Natural killer cell (primary cell): ENCODE measurements around the gene PDE9A. TPM values are rescaled to one million over a fixed set of nuclear protein-coding genes. Genes with fewer than 3 reads are reported as not detected.
A peak's percentile ranks its signal among the peaks of the same experiment; 100 is the strongest.

Source experiments
- ATAC-seq, 3 donors: fragments of 150-1000 bp in 2 of 3; fragments of 200-7000 bp in 1 of 3; cut with Tn5 transposase; 1 replicate in 1 of 3; 2 replicates in 2 of 3; pipeline ENCODE4 v1.10.0; 2021; ENCODE audit warnings: mild to moderate bottlenecking in 2 of 3, moderate library complexity in 2 of 3
- DNase-seq, 2 donors: peaks; one replicate each; pipeline versions ENCODE4 v3.0.0 to v3.0.0-alpha.2; 2013 to 2021; ENCODE audit warnings: mixed read lengths in 1 of 2
- H3K27ac ChIP-seq: one replicate; pipeline ENCODE4 v1.5.1; 2013; ENCODE audit warnings: mild to moderate bottlenecking, low read length
- H3K27me3 ChIP-seq: one replicate; pipeline ENCODE4 v1.6.1; 2013; ENCODE audit warnings: low read length; ENCODE audit not compliant: control insufficient read depth, insufficient read depth
- H3K36me3 ChIP-seq: one replicate; pipeline ENCODE4 v1.6.1; 2013; ENCODE audit warnings: low read length; ENCODE audit not compliant: control insufficient read depth, insufficient read depth
- H3K4me1 ChIP-seq: one replicate; pipeline ENCODE4 v1.6.1; 2013; ENCODE audit warnings: low read length; ENCODE audit not compliant: control insufficient read depth, insufficient read depth
- H3K4me3 ChIP-seq: one replicate; pipeline ENCODE4 v1.5.1; 2013; ENCODE audit warnings: low read length
- H3K9me3 ChIP-seq: one replicate; pipeline ENCODE4 v1.6.1; 2013; ENCODE audit warnings: low read length; ENCODE audit not compliant: control insufficient read depth, insufficient read depth
- H3K27ac Mint-ChIP-seq, 2 donors: one replicate each; pipeline ENCODE4 v1.8.0; 2022; ENCODE audit warnings: mild to moderate bottlenecking in 2 of 2, mixed read lengths in 2 of 2, moderate library complexity in 1 of 2
- H3K27me3 Mint-ChIP-seq, 2 donors: one replicate each; pipeline ENCODE4 v1.8.0; 2022; ENCODE audit warnings: low read depth in 2 of 2, mixed read lengths in 2 of 2
- H3K36me3 Mint-ChIP-seq: one replicate; pipeline ENCODE4 v1.8.0; 2022; ENCODE audit warnings: mixed read lengths
- H3K4me1 Mint-ChIP-seq, 2 donors: one replicate each; pipeline ENCODE4 v1.8.0; 2022; ENCODE audit warnings: mixed read lengths in 2 of 2
- H3K4me3 Mint-ChIP-seq: one replicate; pipeline ENCODE4 v1.8.0; 2022; ENCODE audit warnings: mild to moderate bottlenecking, moderate library complexity, mixed read lengths
- H3K9me3 Mint-ChIP-seq, 2 donors: one replicate each; pipeline ENCODE4 v1.8.0; 2022; ENCODE audit warnings: mixed read lengths in 2 of 2
- WGBS: methylation state at CpG from one replicate; pipeline ENCODE4 v1.1.7; 2013; ENCODE audit warnings: missing lambda C conversion rate; ENCODE audit not compliant: insufficient coverage; 5-methylcytosine and 5-hydroxymethylcytosine counted together
- intact Hi-C: fragments of 100-400 bp; cut with micrococcal nuclease; formaldehyde crosslinking; loops from one replicate; pipeline ENCODE4 v1.14.2; 2022
- total RNA-seq, 4 donors: library from RNA; stranded (reverse); fragments of 120-200 nt in 1 of 4; gene quantifications; one replicate each; pipeline versions ENCODE4 v1.2.3 to v1.2.4, GENCODE V29; 2013 to 2022
- TF ChIP-seq, protein P1 (sequence below): fragments of 200-600 bp; IDR thresholded peaks from one replicate; pipeline ENCODE4 v1.8.0; 2022; ENCODE audit warnings: antibody characterized with exemption

PDE9A gene
- total RNA-seq, 3 donors from 2014 or later (not counting 1 experiment from before 2014, with no cell fraction given), result 1.0 to 4.1 (median 1.2) TPM

GRCh38 chr21:42784276-42784675 lies 130.9 kb downstream of the PDE9A start:
- H3K27ac ChIP-seq, result peak overlapping the region; percentile 97
- DNase-seq (no peak), ATAC-seq (peak in 1 of 3 donors; percentile 22)
- H3K27me3 Mint-ChIP-seq, result peaks cover 0 to 5% of the 10 kb centered on the region in 2 donors
- H3K36me3 ChIP-seq, result no peaks in the 10 kb centered on the region
- H3K4me1 ChIP-seq, result peaks cover 31% of the 10 kb centered on the region
- H3K4me1 Mint-ChIP-seq, result peaks cover 28 to 38% of the 10 kb centered on the region in 2 donors
- no peaks in the 10 kb centered on the region for H3K36me3 Mint-ChIP-seq
- H3K4me3 ChIP-seq, result peak overlapping the region; percentile 40
- intact Hi-C loops, result loop anchor here (5.0 kb wide), 1 partner anchor 37 kb away; no protein-coding TSS in a partner anchor
- no peaks in the 10 kb centered on the region for H3K27me3 ChIP-seq
- no peaks in the 10 kb centered on the region for H3K9me3 ChIP-seq
- H3K4me3 Mint-ChIP-seq, result peak overlapping the region; percentile 89
- WGBS, result 25% methylated on average over 8 of the region's 8 CpGs
- H3K27ac Mint-ChIP-seq, result peak overlapping the region; percentile 89 to 100
- TF ChIP-seq, protein P1, sequence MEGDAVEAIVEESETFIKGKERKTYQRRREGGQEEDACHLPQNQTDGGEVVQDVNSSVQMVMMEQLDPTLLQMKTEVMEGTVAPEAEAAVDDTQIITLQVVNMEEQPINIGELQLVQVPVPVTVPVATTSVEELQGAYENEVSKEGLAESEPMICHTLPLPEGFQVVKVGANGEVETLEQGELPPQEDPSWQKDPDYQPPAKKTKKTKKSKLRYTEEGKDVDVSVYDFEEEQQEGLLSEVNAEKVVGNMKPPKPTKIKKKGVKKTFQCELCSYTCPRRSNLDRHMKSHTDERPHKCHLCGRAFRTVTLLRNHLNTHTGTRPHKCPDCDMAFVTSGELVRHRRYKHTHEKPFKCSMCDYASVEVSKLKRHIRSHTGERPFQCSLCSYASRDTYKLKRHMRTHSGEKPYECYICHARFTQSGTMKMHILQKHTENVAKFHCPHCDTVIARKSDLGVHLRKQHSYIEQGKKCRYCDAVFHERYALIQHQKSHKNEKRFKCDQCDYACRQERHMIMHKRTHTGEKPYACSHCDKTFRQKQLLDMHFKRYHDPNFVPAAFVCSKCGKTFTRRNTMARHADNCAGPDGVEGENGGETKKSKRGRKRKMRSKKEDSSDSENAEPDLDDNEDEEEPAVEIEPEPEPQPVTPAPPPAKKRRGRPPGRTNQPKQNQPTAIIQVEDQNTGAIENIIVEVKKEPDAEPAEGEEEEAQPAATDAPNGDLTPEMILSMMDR, result no peak
- no peaks in the 10 kb centered on the region for H3K9me3 Mint-ChIP-seq

GRCh38 chr21:42784896-42785451 lies 131.6 kb downstream of the PDE9A start:
- intact Hi-C loops, result loop anchor here (5.0 kb wide), 1 partner anchor 38 kb away; no protein-coding TSS in a partner anchor
- peak overlapping the region; percentile 74 to 100 for H3K27ac Mint-ChIP-seq
- H3K36me3 ChIP-seq, result no peaks in the 10 kb centered on the region
- no peaks in the 10 kb centered on the region for H3K27me3 ChIP-seq
- DNase-seq (no peak), ATAC-seq (no peak)
- H3K9me3 Mint-ChIP-seq, result no peaks in the 10 kb centered on the region
- H3K9me3 ChIP-seq, result no peaks in the 10 kb centered on the region
- H3K27me3 Mint-ChIP-seq, result peaks cover 0 to 5% of the 10 kb centered on the region in 2 donors
- WGBS, result 93% methylated on average over 16 of the region's 17 CpGs
- H3K4me3 ChIP-seq, result no peak overlapping the region
- H3K4me3 Mint-ChIP-seq, result peak overlapping the region; percentile 69
- peaks cover 31% of the 10 kb centered on the region for H3K4me1 ChIP-seq
- H3K27ac ChIP-seq, result no peak overlapping the region
- peaks cover 28 to 38% of the 10 kb centered on the region in 2 donors for H3K4me1 Mint-ChIP-seq
- no peaks in the 10 kb centered on the region for H3K36me3 Mint-ChIP-seq
- TF ChIP-seq, protein P1, result no peak

DNA sequence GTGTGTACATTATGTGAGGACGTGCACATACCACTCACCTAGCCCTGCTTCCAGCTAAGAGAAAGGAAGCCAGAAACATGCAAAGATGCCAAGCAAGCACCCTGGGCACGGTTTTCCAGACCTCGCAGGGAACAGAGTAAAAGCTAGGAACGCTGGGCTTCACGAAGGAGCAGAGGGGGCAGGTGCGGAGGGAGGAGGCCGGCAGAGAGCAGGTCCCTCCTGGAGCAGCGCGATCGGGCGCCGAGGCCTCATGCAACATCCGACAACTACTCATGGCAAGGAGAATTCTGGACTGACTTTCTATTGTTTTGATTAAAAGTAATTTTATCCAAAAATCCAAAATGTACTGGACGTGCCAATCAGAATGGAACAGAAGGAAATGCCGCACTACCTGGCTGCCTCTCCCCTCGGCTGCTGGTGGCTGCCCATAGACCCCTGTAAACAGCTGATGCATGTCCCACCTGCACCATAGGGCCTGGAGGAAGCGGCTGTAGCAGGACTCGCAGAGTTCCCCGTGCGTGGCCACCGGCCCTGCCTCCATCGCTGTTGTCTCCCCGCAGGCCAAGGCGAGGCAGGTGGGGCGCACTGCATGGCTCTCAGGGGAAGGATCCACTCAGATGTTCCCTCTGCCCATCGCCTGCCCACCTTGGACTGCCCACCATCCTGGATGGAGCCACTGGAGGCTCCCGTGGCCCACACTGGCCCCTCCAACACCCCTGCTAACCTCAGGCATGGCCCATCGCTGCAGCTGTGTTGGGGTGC lies 132.4 kb downstream of the PDE9A start:
- Mint-ChIP-seq H3K27me3 (no peaks in the 10 kb centered on the region), H3K4me1 (peaks cover 28 to 38% of the 10 kb centered on the region in 2 donors), H3K36me3 (no peaks in the 10 kb centered on the region), H3K4me3 (no peak overlapping the region), H3K9me3 (no peaks in the 10 kb centered on the region), H3K27ac (peak overlapping the region; percentile 74 to 100)
- TF ChIP-seq, protein P1, result no peak
- H3K9me3 ChIP-seq, result no peaks in the 10 kb centered on the region
- ATAC-seq (no peak), DNase-seq (no peak)
- intact Hi-C loops, result no loop called here
- H3K27ac ChIP-seq, result no peak overlapping the region
- H3K36me3 ChIP-seq, result no peaks in the 10 kb centered on the region
- no peak overlapping the region for H3K4me3 ChIP-seq
- H3K27me3 ChIP-seq, result no peaks in the 10 kb centered on the region
- peaks cover 31% of the 10 kb centered on the region for H3K4me1 ChIP-seq
- WGBS, result 89% methylated on average over 28 of the region's 28 CpGs
